GM19239 (cell line): ENCODE results near the gene NPAS2.

Source experiments
- DNase-seq: peaks from one replicate; pipeline ENCODE4 v3.0.0; 2011; ENCODE audit warnings: low spot score; ENCODE audit not compliant: insufficient read length
- FAIRE-seq: peaks from 2 replicates; lab custom pipeline; 2011; peaks lifted over from hg19 to GRCh38; lab: Jason Lieb, UNC

Gene NPAS2

DNA sequence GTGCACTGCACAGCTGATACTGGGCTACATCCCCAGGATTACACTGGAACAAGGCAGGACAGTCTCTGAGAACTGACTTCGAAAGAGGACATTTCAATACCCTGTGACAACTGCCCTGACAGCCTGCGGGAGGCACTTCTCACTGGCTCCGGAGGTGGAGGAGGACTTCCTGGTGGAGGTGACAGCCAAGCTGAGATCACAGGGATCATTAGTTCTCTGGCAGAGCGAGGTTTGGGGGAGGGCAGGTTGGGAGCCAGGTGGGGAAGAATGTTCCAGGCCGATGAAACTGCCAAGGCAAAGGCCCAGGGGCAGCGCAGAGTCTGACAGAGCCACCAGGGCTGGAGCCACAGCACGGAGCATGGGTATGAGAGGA, 28.0 kb upstream of the NPAS2 start:
- no peak for FAIRE-seq
- no peak for DNase-seq

DNA sequence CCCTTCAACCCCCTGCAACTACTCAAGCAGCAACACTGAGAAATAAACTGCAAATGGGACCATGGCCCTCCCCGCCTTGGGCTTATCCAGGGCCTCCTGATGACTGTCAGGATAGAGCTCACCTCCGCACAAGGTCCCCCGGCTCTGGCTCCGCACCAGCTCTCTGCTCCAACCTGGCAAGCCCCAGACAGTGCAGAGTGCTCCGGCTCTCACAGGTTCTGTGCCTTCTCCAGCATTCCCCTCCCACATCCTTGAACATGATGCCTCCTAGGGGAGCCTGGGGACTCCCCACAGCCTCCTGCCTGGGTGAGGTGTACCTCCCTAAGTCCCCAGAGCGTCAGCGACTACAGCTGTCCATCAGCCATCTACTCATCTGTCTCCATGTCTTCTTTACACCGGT, 26.7 kb upstream of the NPAS2 start:
- FAIRE-seq (no peak), DNase-seq (no peak)

DNA sequence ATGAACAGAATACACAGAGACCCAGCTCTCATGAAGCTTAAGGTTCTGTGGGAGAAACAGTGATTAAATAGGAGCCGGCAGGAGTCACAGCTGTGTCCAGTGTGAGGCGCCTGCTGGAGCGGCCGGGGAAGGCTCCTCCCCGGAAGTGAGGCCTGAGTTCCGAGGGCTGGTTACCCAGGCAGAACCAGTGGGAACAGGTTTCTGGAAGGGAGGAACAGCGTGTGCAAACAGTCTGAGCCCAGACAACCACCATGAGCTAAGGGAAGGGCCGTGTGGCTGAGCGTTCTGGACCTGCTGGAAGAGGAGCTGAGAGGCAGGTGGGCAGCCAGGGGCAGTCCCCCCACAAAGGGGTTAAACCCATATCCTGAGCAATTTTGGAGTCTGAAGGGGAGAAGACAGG, 26.0 kb upstream of the NPAS2 start:
- FAIRE-seq = no peak
- no peak for DNase-seq

DNA sequence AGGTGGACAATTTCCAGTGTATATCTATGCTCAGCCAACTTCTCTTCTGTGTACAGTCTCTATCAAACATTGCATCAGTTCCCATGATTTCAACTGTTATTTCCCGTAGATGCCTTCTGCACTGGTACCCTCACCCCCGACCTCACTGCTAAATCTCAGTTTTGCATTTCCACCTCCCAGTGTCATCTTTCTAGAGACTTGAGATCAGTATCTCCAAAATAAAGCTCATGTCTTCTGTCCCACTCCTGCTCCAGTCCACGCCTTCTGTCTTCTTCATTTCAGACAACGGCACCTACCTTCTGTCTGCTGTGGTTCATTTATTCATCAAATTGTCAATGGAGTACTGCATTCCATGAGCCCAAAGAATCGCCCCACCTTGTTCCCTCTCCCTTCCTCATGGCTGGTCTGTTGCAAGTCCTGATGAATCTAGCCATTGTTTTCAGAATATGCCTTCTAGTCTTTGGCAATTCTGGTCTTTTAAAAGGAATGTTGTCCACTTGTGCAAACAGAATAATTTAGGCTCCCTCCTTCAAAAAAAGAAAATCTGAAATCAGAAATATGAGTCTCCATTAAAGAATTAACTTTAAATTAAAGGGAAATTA, 23.3 kb upstream of the NPAS2 start:
- DNase-seq (no peak), FAIRE-seq (no peak)

DNA sequence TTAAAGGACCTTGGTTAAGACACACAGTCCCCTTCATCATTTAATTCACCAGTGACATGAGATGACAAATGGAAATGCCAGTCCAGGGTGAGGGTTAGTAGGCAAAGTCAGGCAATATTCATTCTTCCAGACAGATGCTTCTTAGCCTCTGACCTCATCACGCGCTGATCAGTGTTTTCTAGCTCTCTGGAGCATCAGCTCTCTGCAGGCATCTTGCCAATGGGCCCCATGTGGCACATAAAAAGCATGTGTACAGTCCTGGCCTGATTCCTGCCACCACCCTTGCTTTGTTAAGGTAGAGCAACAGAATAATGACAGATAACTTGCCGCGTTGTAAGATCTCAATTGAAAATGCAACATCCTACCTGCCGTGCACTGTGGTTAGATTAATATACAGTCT, 20.3 kb upstream of the NPAS2 start:
- no peak for FAIRE-seq
- no peak for DNase-seq

DNA sequence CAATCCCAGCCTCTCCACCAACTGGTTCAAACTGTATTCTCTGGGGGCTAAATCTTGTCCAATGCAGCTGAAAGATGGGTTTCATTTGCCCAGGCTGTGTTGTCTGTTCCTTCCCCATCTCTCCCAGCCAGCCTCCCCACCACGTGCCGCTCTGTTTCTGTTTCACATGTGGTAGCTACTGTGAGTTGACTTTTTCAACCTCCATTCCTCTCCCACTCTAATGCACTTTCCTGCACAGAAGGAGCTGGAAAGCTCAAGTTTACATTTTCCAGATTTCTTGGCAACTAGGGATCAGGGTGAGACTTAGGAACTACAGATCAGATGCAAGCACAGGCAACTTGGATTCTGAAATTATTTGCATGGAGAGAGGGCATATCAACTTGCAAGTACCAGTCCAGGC, 19.0 kb upstream of the NPAS2 start:
- no peak for DNase-seq
- FAIRE-seq = no peak

DNA sequence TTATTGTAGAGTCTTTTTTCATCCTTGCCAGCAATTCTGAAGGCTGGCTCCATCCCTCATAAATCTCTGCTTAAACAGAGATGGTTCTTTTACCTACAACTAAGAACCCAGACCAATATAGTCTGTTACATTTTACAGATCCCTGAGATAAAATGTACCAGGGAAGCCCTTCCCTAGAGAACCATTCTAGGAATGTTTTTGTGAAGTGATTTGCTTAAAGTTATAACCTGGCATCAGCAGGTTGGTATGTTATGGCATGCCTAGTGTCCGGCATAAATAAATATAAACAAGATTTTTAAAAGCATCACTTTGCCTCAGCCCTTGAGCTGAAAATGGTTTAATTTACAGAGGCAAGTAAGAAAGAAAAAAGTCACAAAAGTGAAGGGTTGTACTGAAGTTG, 18.5 kb upstream of the NPAS2 start:
- FAIRE-seq = no peak
- DNase-seq = no peak

DNA sequence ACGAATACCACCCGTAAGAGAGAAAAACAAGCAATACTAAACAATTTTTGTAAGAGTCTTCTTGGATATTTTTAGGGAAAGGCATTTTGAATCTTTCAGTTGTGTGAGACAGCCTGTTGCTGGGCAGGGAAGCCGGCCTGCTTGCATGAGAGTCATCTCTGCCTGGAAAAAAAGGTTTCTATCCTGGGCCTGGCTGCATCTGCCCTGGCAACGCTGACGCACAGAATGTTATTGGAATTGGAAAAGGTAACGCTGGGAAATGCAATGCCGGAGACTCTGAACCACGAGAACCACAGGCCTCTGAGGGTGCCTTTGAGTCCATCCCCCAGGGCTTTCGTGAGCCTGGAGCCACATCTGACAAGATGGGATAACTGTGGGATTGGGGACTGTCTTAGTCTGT, 17.9 kb upstream of the NPAS2 start:
- DNase-seq (no peak), FAIRE-seq (no peak)

DNA sequence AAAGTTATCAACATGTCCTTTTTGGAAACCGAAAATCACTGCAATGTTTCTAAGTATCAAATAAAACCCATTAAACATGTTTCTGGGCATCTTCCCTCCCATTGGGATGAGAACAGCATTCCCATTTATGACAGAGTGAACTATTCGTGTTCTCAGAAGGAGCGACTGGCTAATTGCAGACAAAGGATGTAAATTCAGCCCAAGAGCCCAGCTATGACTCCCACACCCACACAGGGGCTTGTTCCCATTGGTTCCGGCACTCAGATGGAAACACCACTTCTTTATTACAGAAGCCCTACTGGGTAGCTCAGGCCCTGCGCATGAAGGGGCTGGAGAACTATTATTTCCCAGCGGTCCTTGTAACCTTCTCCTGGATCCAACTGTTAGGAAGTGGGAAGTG, 16.6 kb upstream of the NPAS2 start:
- no peak for FAIRE-seq
- no peak for DNase-seq

DNA sequence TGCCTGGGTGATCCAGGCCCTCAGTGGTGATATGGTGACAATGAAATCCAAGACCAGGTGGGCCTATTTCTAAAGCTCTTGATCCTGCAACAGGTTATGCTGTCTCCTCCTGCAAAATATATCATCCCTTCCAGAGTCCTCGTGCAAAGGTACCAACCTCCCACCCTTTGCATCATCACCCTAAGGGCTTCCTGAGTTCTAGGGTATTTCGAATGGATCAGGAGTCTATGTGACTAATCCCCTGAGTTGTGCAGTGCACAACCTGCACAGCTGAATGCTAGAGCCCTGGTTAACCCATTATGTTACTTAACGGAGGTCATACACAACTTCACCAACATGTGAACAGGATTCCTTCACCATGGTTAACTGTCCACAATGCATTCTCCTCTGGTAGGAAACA, 13.4 kb upstream of the NPAS2 start:
- DNase-seq (no peak), FAIRE-seq (no peak)

DNA sequence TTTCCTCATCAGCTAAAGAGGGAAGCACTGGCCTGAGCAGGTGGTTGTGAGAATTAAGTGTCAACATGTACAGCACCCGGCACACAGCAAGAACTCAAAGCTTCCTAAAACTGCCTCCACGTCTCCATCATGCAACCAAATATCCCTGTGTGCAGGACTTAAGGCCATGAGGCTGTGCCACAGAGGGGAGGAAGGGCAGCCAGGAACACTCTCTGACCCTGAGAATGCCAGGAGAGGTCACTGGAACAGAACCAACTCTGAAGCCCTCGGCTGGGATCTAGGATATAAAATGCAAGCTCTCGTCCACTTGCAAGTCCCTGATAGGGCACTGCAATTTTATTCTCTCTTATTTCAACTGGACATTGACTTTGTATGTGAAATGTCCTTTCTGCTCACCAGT, 12.2 kb upstream of the NPAS2 start:
- no peak for FAIRE-seq
- no peak for DNase-seq

DNA sequence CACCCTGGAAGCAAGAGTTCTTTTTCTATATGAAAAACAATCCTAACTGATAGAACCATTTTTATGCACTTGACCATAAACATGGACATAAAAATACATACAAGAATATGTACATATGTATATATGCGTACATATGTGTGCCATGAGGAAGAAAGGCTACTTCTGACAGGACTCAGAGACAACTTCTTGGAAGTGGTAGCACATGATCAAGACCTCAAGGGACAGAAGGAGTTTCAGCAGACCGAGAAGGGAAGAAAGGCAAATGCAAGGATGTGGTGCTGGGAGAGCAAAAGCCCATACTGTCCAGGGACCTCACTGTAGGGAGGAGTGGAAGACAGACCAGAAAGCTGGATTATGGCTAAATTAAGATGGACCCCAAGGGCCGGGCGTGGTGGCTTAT, 11.4 kb upstream of the NPAS2 start:
- FAIRE-seq (no peak), DNase-seq (no peak)

DNA sequence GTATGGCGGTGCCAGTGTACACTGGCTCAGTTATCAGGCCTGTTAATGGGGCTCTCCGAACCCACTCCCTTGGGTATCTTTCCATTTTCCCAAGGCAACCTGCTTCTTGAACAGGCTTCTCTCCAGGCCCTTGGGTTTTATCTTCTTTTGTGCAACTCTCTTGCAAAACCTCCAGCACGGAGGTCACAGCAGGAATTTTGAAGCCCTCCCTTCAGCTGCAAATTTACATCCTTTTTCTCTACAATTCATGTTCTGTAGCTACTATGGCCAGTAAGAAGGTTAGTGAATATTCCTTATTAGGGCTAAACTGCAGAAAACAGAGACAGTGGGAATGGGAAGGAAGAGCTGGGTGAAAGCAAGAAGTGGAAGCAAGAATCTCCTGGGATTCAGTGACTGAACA, 10.4 kb upstream of the NPAS2 start:
- DNase-seq = no peak
- FAIRE-seq = no peak

DNA sequence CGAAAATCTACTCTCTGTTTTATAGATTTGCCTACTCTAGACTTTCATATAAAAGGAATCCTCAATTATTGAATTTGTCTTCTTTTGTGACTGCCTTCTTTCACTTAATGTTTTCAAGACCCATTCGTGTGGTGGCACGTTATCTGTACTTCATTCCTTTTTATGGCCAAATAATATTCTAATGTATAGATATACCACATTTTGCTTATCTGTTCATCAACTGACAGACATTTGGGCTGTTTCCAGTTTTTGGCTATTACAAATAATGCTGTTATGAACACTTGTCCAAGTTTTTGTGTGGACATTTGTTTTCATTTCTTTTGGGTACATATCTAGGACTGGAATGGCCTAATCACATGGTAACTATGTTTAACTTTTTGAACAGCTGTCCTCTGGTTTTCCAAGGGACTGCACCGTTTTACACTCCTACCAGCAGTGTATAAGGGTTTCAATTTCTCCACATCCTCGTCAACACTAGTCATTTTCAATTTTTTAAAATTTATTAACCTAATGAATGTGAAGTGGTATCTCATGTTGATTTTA, 9.3 kb upstream of the NPAS2 start:
- DNase-seq = no peak
- FAIRE-seq = no peak

DNA sequence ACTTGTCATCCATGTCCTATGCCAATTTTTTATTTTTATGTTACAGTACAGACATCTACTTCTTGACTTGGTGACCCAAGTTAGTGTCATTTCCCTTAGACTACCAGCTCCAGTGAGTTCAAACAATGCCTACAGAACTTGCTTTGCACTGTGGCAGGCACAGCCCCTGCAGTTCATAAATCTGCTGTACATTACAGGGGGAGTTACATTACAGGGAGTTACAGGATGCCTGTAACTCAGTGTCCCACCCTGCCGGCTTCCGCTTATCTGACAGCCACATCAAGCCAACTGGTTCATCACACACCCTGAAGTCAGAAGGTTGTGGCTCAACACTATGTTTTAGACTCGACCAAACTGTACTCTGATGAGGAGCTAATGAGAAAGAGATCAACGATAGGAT, 7.8 kb upstream of the NPAS2 start:
- DNase-seq = no peak
- no peak for FAIRE-seq

DNA sequence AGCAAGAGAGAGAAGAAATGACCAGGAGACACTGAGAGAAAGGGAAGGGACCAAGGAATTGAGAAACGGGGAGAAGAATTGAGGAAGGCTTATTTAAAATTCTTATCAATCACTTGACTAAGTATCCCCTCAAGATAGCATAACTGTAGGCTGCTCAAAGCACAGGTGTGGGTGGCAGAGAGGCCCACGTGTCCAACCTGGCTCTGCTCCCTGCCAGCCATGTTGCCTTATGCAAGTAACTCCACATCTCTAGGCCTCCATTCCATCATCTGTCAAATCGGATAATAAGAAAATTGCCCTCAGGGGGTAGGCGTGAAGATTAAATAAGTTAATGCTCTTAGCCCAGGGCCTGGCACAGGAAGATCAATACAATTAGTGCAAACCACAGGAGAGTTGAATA, 7.4 kb upstream of the NPAS2 start:
- FAIRE-seq = no peak
- DNase-seq = no peak

DNA sequence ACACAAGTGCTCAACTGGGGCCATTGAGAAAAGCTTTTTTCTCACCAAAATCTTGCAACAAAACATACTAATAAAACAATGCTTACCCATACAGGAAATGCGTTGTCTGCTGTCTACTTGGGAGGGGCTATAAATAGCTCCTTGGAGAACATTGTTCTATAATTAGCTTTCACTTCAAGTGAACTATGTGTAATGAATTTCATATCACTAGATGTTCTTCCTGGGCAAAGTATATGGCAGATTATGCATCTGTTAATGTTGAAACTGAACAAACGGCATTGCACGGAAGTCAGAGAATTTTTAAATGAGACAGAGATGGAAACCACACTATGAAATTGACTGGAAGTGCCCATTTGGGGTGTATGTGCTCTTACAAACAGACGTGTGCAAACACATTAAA, 6.4 kb upstream of the NPAS2 start:
- no peak for FAIRE-seq
- no peak for DNase-seq

DNA sequence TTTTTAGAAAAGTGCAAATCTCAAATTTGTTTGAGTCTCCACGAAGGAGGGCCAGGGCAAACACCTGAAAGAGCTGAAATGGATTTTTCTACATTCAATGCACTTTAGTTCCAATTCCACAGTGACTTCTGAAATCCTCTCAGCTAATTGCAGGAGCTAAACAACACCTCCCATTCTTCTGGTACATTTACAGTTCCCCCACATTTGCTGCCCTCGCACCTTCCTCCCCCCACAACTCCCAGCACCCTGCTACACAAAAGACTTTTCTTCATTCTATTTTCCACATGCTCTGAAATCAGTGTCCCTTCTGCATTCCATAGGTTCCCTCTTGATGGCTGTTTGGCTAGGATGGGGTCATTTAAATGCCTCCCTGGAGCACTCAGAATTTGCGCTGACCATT, 5.9 kb upstream of the NPAS2 start:
- DNase-seq (no peak), FAIRE-seq (no peak)

DNA sequence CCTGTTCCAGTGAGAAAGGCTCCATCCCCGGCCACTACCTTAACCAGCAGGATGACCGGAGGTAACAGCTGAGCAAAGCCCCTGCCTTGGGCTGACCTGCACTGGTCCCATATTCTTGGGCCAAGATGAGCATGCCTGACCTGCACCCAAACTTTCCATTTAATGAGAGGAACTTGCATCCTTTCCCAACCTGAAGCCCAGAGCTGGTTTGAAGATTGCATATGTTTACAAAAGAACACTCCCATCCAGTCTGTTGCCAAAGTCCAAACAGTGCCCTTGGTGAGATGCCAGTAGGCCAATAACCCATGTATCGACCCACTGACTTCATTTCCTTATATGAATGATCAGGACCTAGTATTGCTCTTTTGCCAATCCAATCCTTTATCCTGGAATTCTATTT, 5.5 kb upstream of the NPAS2 start:
- FAIRE-seq = no peak

DNA sequence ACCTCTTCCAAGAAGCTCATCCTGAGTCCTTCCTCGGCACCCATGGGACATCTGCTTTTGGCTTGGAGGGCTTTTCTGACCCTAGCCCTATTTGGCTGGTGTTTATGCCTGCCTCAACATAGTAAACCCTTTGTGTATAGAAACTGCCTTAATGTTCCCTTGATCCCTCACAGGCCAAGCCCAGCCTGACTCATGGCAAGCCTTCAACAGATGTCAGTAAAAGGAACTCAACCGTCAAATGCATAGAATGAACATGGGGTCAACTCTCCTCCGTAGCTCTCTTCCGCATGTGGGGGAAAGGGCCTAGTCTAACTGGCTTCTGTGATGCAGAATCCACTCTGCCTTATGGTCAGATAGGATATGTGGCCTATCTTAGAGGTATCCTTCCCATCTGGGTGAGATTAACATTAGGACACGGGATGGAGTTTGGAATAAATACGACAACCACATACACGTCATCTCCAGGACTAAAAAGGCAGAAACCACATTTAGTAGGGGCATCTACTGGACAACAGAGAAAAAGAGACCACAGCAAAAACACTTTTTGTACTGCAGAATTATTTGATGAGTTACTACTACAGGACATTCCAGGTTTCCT, 2.5 kb upstream of the NPAS2 start:
- DNase-seq = no peak
- no peak for FAIRE-seq

More for the DNA sequence above, 5.5 kb upstream of the NPAS2 start:
- DNase-seq = no peak

DNA sequence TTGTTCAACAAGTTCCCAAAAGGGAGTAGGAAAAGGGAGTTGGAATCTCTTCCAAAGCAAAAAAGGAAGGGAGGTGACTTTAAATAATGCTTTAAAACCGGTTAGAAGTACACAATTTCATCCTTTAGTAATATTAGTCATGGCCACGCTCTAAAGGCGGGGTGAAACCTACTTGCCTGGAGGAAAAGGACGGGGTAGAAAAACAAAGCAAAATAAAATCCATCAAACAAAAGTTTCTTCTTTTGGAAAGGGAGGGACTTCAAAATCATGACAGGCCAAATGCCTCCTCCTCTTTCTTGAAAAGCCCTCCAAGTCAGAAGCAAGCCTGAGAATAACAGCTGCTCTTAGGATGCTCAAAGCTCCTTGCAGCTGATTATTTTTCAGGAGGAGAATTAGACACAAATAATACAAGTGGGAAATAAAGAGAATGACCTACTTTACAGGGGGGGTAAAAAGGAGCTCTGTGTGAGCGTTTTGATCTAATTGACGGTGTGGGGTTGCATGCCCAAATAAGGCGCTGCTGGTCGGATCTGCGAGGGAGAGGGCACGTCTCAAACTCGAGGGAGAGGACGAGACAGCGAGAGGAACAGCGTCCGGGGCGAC, 1.8 kb upstream of the NPAS2 start:
- FAIRE-seq = no peak

More for the DNA sequence above, 1.8 kb upstream of the NPAS2 start:
- no peak for DNase-seq
